Erythroblast (primary cell): ENCODE results near the gene TMEM44.

Experiments
- GATA1 ChIP-seq: IDR thresholded peaks from 2 replicates; pipeline ENCODE4 v1.6.1; 2011; ENCODE audit warnings: low read depth, mild to moderate bottlenecking, control low read depth, low read length, moderate library complexity
- POLR2A ChIP-seq: IDR thresholded peaks from 2 replicates; pipeline ENCODE4 v1.6.1; 2011; ENCODE audit warnings: mild to moderate bottlenecking, low read length

DNA sequence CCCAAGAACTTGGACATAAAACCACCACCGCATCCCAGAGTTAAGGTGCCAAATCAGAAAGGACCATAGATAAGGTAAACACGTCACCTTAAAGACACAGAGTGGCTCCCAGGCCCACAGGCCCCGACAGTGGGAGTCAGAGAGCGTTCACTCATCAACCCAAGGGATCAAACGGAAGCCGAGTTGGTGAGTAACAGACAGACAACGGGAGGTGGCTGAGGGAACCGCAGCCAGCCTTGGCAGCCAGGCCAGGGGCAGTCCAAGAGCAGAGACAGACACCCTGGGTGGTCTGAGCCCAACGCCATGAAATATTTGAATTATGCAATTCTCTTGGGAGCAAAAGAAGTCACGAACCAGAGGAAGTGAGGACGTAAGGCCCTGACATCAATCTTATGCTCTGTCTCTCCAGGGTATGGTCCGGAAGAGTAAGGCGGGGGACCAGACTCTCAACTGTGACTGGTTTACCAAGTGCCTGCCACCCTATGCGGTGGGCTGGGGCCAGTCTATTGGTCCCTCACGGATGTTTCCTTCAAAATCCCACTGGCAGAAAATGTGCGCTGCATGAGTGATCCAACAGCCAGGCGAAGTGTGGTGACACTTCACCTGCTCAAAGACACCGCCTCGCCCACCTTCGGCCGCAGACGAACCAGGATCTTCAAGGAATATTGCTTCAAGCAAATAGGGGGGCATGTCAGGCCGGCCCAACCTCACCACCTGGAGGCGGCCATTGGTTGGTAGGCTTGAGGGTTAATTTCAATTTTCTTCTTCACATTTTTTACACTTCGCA lies 34.3 kb downstream of the TMEM44 start:
- TF ChIP-seq POLR2A (no peak), GATA1 (no peak)
